ENCODE data around the gene ESRRA. TPM values are rescaled to one million over a fixed set of nuclear protein-coding genes. Genes with fewer than 3 reads are reported as not detected.

The ESRRA gene
- total RNA-seq, 1 experiment from 2014 or later: 56.1 TPM

- in situ Hi-C loops (cut with HindIII; ENCODE audit: low pct_unique_long_range_greater_than_20kb, low sequenced_read_pairs): no loop called here
- no peak for DNase-seq (ENCODE audit: low read depth, low spot score)
Observed at GRCh38 chr11:64268025-64268892, 37.1 kb upstream of the ESRRA start.

- no peak for DNase-seq (ENCODE audit: low read depth, low spot score)
- in situ Hi-C loops (cut with HindIII; ENCODE audit: low pct_unique_long_range_greater_than_20kb, low sequenced_read_pairs): no loop called here
Observed at GRCh38 chr11:64268893-64269539, 36.3 kb upstream of the ESRRA start.

GRCh38 chr11:64269540-64270220 is 35.6 kb upstream of the ESRRA start:
- in situ Hi-C loops (cut with HindIII; ENCODE audit: low pct_unique_long_range_greater_than_20kb, low sequenced_read_pairs): no loop called here
- DNase-seq (ENCODE audit: low read depth, low spot score): peak; percentile 99

GRCh38 chr11:64275031-64275800 is 30.1 kb upstream of the ESRRA start:
- in situ Hi-C loops (cut with HindIII; ENCODE audit: low pct_unique_long_range_greater_than_20kb, low sequenced_read_pairs): no loop called here
- no peak for DNase-seq (ENCODE audit: low read depth, low spot score)

- in situ Hi-C loops (cut with HindIII; ENCODE audit: low pct_unique_long_range_greater_than_20kb, low sequenced_read_pairs): no loop called here
- DNase-seq (ENCODE audit: low read depth, low spot score): no peak
Observed at GRCh38 chr11:64275841-64276240, 29.5 kb upstream of the ESRRA start.

GRCh38 chr11:64276653-64277431 is 28.5 kb upstream of the ESRRA start:
- DNase-seq (ENCODE audit: low read depth, low spot score): no peak
- in situ Hi-C loops (cut with HindIII; ENCODE audit: low pct_unique_long_range_greater_than_20kb, low sequenced_read_pairs): no loop called here

- in situ Hi-C loops (cut with HindIII; ENCODE audit: low pct_unique_long_range_greater_than_20kb, low sequenced_read_pairs): no loop called here
- no peak for DNase-seq (ENCODE audit: low read depth, low spot score)
Observed at GRCh38 chr11:64278576-64279190, 26.6 kb upstream of the ESRRA start.

GRCh38 chr11:64281957-64282770 is 23.2 kb upstream of the ESRRA start:
- in situ Hi-C loops (cut with HindIII; ENCODE audit: low pct_unique_long_range_greater_than_20kb, low sequenced_read_pairs): no loop called here
- DNase-seq (ENCODE audit: low read depth, low spot score): no peak

- in situ Hi-C loops (cut with HindIII; ENCODE audit: low pct_unique_long_range_greater_than_20kb, low sequenced_read_pairs): no loop called here
- no peak for DNase-seq (ENCODE audit: low read depth, low spot score)
Observed at GRCh38 chr11:64283092-64283491, 22.2 kb upstream of the ESRRA start.

- DNase-seq (ENCODE audit: low read depth, low spot score): peak; percentile 87
- in situ Hi-C loops (cut with HindIII; ENCODE audit: low pct_unique_long_range_greater_than_20kb, low sequenced_read_pairs): no loop called here
Observed at GRCh38 chr11:64284048-64284961, 21.0 kb upstream of the ESRRA start, which contains the start of gene BAD. Gene BAD (minus strand): TSS chr11:64284665. CDS start chr11:64284368, 297 bp downstream.

GRCh38 chr11:64284962-64285884 is 20.1 kb upstream of the ESRRA start, which contains the start of gene GPR137:
Gene GPR137 (plus strand): TSS chr11:64285848. CDS start chr11:64286525, 677 bp downstream.
- DNase-seq (ENCODE audit: low read depth, low spot score): peak; percentile 58
- in situ Hi-C loops (cut with HindIII; ENCODE audit: low pct_unique_long_range_greater_than_20kb, low sequenced_read_pairs): no loop called here

- in situ Hi-C loops (cut with HindIII; ENCODE audit: low pct_unique_long_range_greater_than_20kb, low sequenced_read_pairs): no loop called here
- no peak for DNase-seq (ENCODE audit: low read depth, low spot score)
Observed at GRCh38 chr11:64285885-64286800, 19.2 kb upstream of the ESRRA start.

- DNase-seq (ENCODE audit: low read depth, low spot score): no peak
- in situ Hi-C loops (cut with HindIII; ENCODE audit: low pct_unique_long_range_greater_than_20kb, low sequenced_read_pairs): no loop called here
Observed at GRCh38 chr11:64286801-64287159, 18.5 kb upstream of the ESRRA start.

Data from SK-MEL-5 (cell line).